ENCODE measurements around the gene F7. TPM values are rescaled to one million over a fixed set of nuclear protein-coding genes. Genes with fewer than 3 reads are reported as not detected.

Gene F7
- total RNA-seq, 1 donor from 2014 or later: not detected

GRCh38 chr13:113086031-113086750 is 19.4 kb upstream of the F7 start:
- DNase-seq: peak; percentile 39
- H3K9me3 ChIP-seq: no peaks in the 10 kb centered on the region
- H3K36me3 ChIP-seq: peaks cover 27% of the 10 kb centered on the region
- TF ChIP-seq CTCF (IDR thresholded peaks at IDR 0.05): no peak
- H3K4me1 ChIP-seq: no peaks in the 10 kb centered on the region
- no peaks in the 10 kb centered on the region for H3K27me3 ChIP-seq (ENCODE audit: low read depth)
- H3K27ac ChIP-seq: no peak overlapping the region
- ATAC-seq: no peak
- H3K4me3 ChIP-seq: no peak overlapping the region
- intact Hi-C loops (cut with DNase I): no loop called here

DNA sequence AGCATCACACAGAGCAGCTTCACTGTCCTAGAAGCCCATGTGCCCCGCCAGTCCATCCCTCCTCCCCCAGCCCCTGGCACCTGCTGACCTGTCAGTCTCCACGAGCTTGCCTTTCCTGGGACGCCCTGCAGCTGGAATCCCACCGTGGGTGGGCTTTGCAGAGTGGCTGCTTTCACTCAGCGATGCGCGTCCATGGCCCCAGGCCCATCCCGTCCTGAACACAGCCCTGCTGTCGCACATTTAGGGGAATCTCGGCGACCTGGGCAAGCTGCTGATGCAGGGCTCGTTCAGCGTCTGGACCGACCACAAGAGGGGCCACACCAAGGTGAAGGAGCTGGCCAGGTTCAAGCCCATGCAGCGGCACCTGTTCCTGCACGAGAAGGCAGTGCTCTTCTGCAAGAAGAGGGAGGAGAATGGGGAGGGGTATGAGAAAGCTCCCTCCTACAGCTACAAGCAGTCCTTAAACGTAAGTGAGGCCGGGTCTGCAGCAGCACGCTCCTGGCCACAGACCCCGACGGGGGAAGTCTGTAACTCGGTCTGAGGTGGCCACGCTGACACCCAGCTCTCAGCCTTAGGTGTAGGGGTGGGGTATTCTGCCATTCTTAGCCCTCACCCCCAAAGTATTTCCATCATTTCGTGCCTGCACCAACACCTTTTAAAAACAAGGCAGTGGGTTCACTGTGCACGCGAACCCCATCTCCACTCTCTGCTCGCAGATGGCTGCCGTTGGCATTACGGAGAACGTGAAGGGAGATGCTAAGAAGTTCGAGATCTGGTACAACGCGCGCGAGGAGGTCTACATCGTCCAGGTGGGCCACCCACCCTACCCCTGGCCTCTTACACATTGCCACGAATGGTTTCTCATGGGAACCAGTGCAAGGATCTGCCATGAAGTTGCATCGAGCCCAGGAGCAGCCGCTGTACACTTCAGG is 18.3 kb upstream of the F7 start:
- H3K27me3 ChIP-seq (ENCODE audit: low read depth): no peaks in the 10 kb centered on the region
- DNase-seq (peak; percentile 41), ATAC-seq (no peak)
- H3K36me3 ChIP-seq: peaks cover 26% of the 10 kb centered on the region
- no peak overlapping the region for H3K27ac ChIP-seq
- no peaks in the 10 kb centered on the region for H3K4me1 ChIP-seq
- no peak overlapping the region for H3K4me3 ChIP-seq
- H3K9me3 ChIP-seq: no peaks in the 10 kb centered on the region
- intact Hi-C loops (cut with DNase I): no loop called here
- no peak for TF ChIP-seq CTCF (IDR thresholded peaks at IDR 0.05)

DNA sequence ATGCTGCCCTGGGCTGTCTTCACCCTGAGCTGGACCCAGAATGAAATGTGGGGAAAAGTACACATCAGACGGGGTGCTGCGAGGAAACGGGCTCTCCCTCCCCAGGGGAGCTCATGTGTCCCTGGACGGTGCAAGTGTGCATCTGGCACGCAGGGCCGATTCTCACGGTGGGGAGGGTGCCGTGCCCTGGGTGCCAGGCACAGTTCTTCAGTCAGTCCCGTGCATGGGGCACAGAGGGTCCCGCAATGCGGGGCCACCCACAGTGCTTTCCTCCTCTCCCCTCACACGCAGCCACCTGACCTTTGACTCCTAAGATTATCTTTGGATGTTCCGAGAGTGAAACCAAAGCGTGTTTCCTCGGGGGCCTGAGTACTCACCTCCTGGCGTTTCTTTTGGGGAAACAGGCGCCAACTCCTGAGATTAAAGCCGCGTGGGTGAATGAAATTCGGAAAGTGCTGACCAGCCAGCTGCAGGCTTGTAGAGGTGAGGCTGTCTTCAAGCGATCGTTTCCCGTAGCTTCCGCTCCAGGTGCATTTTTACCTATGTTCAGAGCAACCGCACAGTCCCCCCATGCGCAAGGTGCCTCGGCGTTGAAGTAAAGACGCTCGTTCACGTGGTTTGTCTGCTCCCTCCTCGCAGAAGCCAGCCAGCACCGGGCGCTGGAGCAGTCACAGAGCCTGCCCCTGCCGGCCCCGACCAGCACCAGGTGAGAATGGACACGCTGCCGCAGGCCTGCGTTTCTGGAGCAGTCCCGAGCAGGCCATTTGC is 17.5 kb upstream of the F7 start:
- no peaks in the 10 kb centered on the region for H3K27me3 ChIP-seq (ENCODE audit: low read depth)
- H3K9me3 ChIP-seq: no peaks in the 10 kb centered on the region
- no peak for ATAC-seq
- no peak for TF ChIP-seq CTCF (IDR thresholded peaks at IDR 0.05)
- peaks cover 26% of the 10 kb centered on the region for H3K36me3 ChIP-seq
- no peaks in the 10 kb centered on the region for H3K4me1 ChIP-seq
- H3K4me3 ChIP-seq: no peak overlapping the region
- intact Hi-C loops (cut with DNase I): no loop called here
- H3K27ac ChIP-seq: no peak overlapping the region
- DNase-seq: peak; percentile 35

- DNase-seq: peak; percentile 37
- TF ChIP-seq CTCF (IDR thresholded peaks at IDR 0.05): no peak
- ATAC-seq: no peak
Observed at GRCh38 chr13:113088691-113089020, 16.9 kb upstream of the F7 start.

DNA sequence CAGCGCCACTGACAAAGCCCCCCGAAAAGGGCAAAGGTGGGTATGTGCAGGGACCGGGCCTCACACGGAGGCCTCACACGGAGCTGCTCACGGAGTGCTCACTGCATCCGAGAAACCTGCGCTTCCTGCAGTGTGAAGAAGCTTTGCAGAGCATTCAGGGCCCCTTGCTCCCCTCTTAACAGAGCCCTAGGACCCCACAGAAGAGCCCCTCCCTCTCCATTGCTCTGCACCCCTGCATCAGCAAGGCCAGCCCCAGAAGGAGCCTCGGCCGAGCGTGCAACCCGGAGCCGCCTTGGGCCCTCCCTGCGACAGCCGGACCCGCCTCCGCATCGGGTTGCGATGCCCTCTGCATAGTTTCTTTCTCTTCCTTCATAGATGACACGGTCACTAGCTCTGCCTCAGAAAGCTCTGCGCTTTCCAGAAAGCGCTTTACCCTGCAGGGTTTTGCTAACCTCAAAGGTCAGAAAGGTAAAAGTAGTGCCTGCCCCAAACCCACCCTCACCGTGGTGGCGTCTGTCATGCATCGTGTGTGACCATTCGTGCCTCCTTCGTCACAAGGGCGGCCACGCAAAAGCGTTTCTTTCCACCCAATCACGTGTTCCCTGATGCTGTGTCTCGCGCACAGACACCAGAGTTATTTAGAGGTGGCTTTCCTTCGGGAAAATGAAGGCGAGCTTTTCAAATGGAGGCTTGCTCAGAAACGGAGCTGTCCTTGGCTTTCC is 15.7 kb upstream of the F7 start:
- TF ChIP-seq CTCF (IDR thresholded peaks at IDR 0.05): no peak
- intact Hi-C loops (cut with DNase I): no loop called here
- ATAC-seq (no peak), DNase-seq (peak; percentile 44)
- Histone ChIP-seq H3K4me3 (no peak overlapping the region), H3K36me3 (peaks cover 26% of the 10 kb centered on the region), H3K4me1 (no peaks in the 10 kb centered on the region), H3K27ac (no peak overlapping the region), H3K9me3 (no peaks in the 10 kb centered on the region), H3K27me3 (ENCODE audit: low read depth) (no peaks in the 10 kb centered on the region)

More at GRCh38 chr13:113088691-113089020, 16.9 kb upstream of the F7 start:
- no peaks in the 10 kb centered on the region for H3K9me3 ChIP-seq
- H3K27ac ChIP-seq: no peak overlapping the region
- H3K4me3 ChIP-seq: no peak overlapping the region
- H3K4me1 ChIP-seq: no peaks in the 10 kb centered on the region
- H3K27me3 ChIP-seq (ENCODE audit: low read depth): no peaks in the 10 kb centered on the region
- peaks cover 26% of the 10 kb centered on the region for H3K36me3 ChIP-seq
- intact Hi-C loops (cut with DNase I): no loop called here

Measured in lower lobe of right lung (tissue), 2 donors.